ENCODE results near the gene AMH. TPM values are rescaled to one million over a fixed set of nuclear protein-coding genes. Genes with fewer than 3 reads are reported as not detected.
A peak's percentile ranks its signal among the peaks of the same experiment; 100 is the strongest.

AMH gene
- total and polyA plus RNA-seq, 2 of the 13 experiments (the other 11 are each of a cell fraction or from before 2014, with no cell fraction given) = 0.03 to 0.18 TPM

DNA sequence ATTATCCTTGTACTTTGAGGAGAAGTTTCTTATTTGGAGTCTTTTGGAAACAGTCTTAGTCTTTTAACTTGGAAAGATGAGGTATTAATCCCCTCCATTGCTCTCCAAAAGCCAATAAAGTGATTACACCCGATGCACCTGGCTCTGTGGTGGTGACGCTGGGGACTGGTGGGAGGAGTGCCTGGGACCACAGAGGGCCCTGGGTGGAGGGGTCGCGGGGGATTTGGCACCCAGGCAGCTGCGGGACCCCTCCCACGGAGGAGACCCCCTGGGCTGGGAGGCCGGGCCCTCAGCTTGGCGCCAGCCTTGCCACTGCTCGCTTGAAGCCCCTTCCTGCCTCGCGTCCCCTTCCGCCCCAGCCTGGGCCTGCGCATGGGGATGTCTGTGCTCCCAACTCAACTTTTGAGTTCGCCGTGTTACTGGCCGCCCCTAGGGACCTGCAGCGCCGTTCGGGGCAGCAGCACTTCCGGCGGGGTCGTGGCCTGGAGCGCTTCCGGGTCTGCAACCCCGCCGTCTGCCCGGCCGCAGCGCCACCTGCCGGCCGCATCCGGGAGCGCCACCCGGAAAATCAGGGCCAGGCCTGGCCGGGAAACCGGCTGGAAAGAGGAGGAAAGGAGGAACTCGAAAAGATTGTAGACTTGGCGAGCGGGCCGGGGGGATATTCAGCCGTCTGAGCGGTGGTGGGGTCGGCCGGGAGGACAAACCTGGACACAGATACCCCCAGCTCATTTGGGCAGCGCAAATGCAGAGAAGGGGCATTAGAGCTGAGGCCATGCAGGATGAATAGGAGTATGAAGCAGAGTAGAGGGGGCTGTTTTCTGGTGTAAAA is 24.4 kb downstream of the AMH start (continued):
- TF ChIP-seq ZSCAN30 (CRISPR knock-in tag; IDR thresholded peaks at IDR 0.05) = no peak
- no peak for TF ChIP-seq SATB2 (CRISPR knock-in tag; IDR thresholded peaks at IDR 0.05)
- TF ChIP-seq ZNF816 (CRISPR knock-in tag; IDR thresholded peaks at IDR 0.05; ENCODE audit: borderline replicate concordance) = no peak
- TF ChIP-seq XRCC5 (optimal IDR thresholded peaks at IDR 0.05; ENCODE audit: low read length) = peak; percentile 86
- no peak for TF ChIP-seq ZNF720 (CRISPR knock-in tag; IDR thresholded peaks at IDR 0.05)
- TF ChIP-seq PPARG (CRISPR knock-in tag; conservative IDR thresholded peaks at IDR 0.05) = peak; percentile 54; the same call in 1 of the 2 replicates
- TF ChIP-seq, protein P1, sequence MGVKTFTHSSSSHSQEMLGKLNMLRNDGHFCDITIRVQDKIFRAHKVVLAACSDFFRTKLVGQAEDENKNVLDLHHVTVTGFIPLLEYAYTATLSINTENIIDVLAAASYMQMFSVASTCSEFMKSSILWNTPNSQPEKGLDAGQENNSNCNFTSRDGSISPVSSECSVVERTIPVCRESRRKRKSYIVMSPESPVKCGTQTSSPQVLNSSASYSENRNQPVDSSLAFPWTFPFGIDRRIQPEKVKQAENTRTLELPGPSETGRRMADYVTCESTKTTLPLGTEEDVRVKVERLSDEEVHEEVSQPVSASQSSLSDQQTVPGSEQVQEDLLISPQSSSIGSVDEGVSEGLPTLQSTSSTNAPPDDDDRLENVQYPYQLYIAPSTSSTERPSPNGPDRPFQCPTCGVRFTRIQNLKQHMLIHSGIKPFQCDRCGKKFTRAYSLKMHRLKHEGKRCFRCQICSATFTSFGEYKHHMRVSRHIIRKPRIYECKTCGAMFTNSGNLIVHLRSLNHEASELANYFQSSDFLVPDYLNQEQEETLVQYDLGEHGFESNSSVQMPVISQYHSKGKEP (CRISPR knock-in tag; IDR thresholded peaks at IDR 0.05) = no peak
- TF ChIP-seq BHLHE40 (IDR thresholded peaks at IDR 0.05; ENCODE audit: low read length) = 0 out of 2 replicates have a peak, but pooled peaks have one; percentile 31
- TF ChIP-seq NCOA5 (CRISPR knock-in tag; IDR thresholded peaks at IDR 0.05) = no peak
- TF ChIP-seq, protein P2, sequence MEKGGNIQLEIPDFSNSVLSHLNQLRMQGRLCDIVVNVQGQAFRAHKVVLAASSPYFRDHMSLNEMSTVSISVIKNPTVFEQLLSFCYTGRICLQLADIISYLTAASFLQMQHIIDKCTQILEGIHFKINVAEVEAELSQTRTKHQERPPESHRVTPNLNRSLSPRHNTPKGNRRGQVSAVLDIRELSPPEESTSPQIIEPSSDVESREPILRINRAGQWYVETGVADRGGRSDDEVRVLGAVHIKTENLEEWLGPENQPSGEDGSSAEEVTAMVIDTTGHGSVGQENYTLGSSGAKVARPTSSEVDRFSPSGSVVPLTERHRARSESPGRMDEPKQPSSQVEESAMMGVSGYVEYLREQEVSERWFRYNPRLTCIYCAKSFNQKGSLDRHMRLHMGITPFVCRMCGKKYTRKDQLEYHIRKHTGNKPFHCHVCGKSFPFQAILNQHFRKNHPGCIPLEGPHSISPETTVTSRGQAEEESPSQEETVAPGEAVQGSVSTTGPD (CRISPR knock-in tag; IDR thresholded peaks at IDR 0.05) = no peak
- TF ChIP-seq RARG (CRISPR knock-in tag; IDR thresholded peaks at IDR 0.05; ENCODE audit: low read depth) = no peak
- peak; percentile 83 for TF ChIP-seq GATAD1 (CRISPR knock-in tag; IDR thresholded peaks at IDR 0.05)
- TF ChIP-seq ZNF678 (CRISPR knock-in tag; IDR thresholded peaks at IDR 0.05) = no peak
- no peak for TF ChIP-seq MAFK (conservative IDR thresholded peaks at IDR 0.05 in 1 of 2, IDR thresholded peaks at IDR 0.05 in 1 of 2; ENCODE audit: low read length in 2 of 2)
- TF ChIP-seq, protein P3, sequence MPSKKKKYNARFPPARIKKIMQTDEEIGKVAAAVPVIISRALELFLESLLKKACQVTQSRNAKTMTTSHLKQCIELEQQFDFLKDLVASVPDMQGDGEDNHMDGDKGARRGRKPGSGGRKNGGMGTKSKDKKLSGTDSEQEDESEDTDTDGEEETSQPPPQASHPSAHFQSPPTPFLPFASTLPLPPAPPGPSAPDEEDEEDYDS (CRISPR knock-in tag; IDR thresholded peaks at IDR 0.05) = no peak
- TF ChIP-seq ZNF264 (CRISPR knock-in tag; IDR thresholded peaks at IDR 0.05) = 0 out of 2 replicates have a peak, but pooled peaks have one; percentile 63
- no peak for TF ChIP-seq ZNF850 (CRISPR knock-in tag; conservative IDR thresholded peaks at IDR 0.05)
- peak; percentile 27 for TF ChIP-seq CEBPG (CRISPR knock-in tag; IDR thresholded peaks at IDR 0.05)
- TF ChIP-seq, protein P4, sequence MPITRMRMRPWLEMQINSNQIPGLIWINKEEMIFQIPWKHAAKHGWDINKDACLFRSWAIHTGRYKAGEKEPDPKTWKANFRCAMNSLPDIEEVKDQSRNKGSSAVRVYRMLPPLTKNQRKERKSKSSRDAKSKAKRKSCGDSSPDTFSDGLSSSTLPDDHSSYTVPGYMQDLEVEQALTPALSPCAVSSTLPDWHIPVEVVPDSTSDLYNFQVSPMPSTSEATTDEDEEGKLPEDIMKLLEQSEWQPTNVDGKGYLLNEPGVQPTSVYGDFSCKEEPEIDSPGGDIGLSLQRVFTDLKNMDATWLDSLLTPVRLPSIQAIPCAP (CRISPR knock-in tag; IDR thresholded peaks at IDR 0.05; ENCODE audit: low read depth) = no peak
- TF ChIP-seq ZNF776 (CRISPR knock-in tag; IDR thresholded peaks at IDR 0.05) = peak; percentile 72; the same call in 1 of the 2 replicates
- TF ChIP-seq IRF2 (CRISPR knock-in tag; IDR thresholded peaks at IDR 0.05) = peak; percentile 68
- no peak for TF ChIP-seq ZBTB1 (CRISPR knock-in tag; IDR thresholded peaks at IDR 0.05; ENCODE audit: borderline replicate concordance)
- TF ChIP-seq MIER3 (CRISPR knock-in tag; IDR thresholded peaks at IDR 0.05; ENCODE audit: borderline replicate concordance) = peak; percentile 57; the same call in 1 of the 2 replicates
- TF ChIP-seq SP1 (IDR thresholded peaks at IDR 0.05) = no peak
- TF ChIP-seq SP1 (CRISPR knock-in tag; IDR thresholded peaks at IDR 0.05) = no peak; the same call in 1 of the 2 replicates
- TF ChIP-seq AKAP8 (CRISPR knock-in tag; IDR thresholded peaks at IDR 0.05) = peak; percentile 100
- no peak for TF ChIP-seq TBX2 (CRISPR knock-in tag; IDR thresholded peaks at IDR 0.05; ENCODE audit: borderline replicate concordance)
- TF ChIP-seq RFX3 (CRISPR knock-in tag; IDR thresholded peaks at IDR 0.05) = no peak
- TF ChIP-seq, protein P5, sequence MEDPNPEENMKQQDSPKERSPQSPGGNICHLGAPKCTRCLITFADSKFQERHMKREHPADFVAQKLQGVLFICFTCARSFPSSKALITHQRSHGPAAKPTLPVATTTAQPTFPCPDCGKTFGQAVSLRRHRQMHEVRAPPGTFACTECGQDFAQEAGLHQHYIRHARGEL (CRISPR knock-in tag; IDR thresholded peaks at IDR 0.05) = peak; percentile 72

Data from HepG2 (cell line).